Measurements from ENCODE around the gene LCMT1. TPM values are rescaled to one million over a fixed set of nuclear protein-coding genes. Genes with fewer than 3 reads are reported as not detected.

Gene LCMT1
- 26.3 and 29.0 TPM in 2 replicates for total RNA-seq

DNA sequence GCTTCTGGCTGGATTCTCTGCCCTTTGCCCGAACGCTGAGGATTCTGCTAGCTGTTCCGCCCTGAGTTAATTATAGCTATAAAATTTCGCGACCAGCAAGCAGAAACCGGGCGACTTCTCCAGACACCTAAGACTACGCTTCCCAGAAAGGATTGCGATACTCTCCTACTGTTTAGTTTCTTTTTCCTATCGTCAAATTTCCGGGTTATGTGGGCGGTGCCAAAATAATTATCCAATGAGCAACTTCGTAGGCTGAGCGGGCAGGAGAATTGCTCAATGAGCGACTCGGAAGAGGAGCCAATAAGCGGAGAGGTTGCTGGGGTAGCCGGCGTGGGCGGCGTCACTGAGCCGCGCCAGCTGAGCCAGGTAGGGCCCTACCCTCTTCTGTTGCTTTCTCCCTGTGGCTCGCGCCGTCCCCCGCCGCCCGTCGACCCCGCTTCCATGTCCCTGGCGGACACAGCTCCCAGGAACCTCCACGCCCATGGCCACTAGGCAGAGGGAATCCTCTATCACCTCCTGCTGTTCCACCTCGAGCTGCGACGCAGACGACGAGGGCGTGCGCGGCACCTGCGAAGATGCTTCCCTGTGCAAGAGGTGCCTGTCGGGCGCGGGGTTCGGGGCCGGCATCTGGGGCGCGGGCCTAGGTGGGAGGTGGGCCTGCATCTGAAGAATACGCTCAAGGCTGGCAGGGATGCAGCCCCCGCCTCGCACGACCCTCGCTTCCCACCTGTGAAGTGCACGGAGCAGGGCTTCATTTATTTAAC lies at the start of gene LCMT1:
Gene LCMT1 (plus strand): TSS at position 340 of the 764 bp plus-strand sequence. CDS start 142 bp downstream, at position 482.

Other genes starting within 250 kb of the LCMT1 start
- 10.1 and 12.6 TPM in 2 replicates for gene ARHGAP17, start 96.4 kb upstream of the LCMT1 start, total RNA-seq
- not detected in 2 replicates for gene AQP8, start 105.2 kb downstream of the LCMT1 start, total RNA-seq
- 2.4 and 3.8 TPM in 2 replicates for gene ZKSCAN2, start 146.1 kb downstream of the LCMT1 start, total RNA-seq

Data from tracheal epithelial cell (primary cell).